NCI-H345 treated with DMSO at 0.1 percent for 48 hours (cell line): ENCODE results near the gene KIFC1.
A peak's percentile ranks its signal among the peaks of the same experiment; 100 is the strongest.

ENCODE experiments used
- DNase-seq: peaks from one replicate; lab custom pipeline; 2025; ENCODE audit not compliant: unreplicated experiment; lab: John Stamatoyannopoulos, UW

KIFC1 gene

GRCh38 chr6:33410050-33410710 lies 18.6 kb downstream of the KIFC1 start:
- peak; percentile 92 for DNase-seq

DNA sequence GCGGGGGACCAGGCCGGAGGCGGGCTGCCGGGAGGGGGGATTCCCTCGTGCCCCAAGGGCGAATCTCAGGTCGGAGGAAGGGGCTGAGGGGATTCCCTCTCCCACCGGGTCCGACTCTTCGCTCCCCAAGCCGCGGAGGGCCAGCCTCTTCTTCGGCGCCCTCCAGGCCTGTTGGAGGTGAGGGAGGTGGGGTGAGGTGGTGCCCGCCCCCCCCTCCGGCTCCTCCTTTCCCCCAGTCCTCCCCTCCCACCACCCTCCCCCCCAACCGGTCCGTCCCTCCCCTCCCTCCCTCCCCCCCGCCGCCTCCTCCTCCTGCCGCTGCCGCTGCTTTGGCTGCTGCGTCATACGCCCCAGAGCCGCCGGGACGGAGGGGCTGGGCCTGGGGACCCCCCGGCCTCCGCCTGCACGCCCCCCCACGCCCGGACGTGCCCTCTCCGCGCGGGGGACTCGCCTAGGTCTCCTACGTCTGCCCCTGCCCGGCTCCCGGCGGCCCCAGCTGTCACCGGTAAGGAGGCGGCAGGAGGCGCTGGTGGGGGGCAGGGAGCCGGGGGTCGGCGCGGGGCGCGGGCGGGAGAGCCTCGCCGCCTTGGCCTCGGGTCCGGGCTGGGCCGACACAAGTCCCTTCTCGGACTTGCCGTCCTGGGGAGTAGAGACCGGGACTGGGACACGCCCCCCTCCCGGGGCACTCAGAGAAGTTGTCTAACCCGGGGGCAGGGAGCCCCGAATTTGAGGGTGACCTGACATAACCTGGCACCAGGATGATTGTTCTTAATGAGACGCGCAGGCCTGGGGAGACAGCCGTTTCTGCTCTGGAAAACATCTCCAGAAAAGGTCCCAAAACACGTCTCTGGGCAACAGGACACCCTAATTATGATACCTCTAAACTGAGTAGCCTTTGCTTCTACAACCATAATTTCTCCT lies 19.3 kb downstream of the KIFC1 start, which contains the start of gene PHF1:
PHF1 (plus strand) TSS at position 304 of the 921 bp plus-strand sequence. CDS start 1,250 bp downstream, outside the sequence.
- DNase-seq: peak; percentile 87

DNA sequence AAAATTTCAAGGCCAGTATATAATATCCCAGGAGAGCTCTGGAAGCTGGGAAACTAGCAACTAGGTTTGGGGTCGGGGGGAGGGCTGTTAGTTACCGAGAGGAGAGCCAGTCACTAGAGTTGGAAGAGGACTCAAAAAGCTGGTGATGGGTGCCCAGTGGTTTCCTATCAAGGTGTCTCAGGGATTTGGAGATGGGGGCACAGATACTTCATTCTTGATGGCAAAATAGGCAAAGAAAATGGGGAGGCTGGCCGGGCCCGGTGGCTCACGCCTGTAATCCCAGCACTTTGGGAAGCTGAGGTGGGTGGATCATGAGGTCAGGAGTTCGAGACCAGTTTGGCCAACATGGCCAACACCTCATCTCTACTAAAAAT lies 20.0 kb downstream of the KIFC1 start:
- DNase-seq: no peak

GRCh38 chr6:33412140-33413009 lies 20.8 kb downstream of the KIFC1 start:
- no peak for DNase-seq

- no peak for DNase-seq
These were observed 21.9 kb downstream of the KIFC1 start for GRCh38 chr6:33413241-33414120.

GRCh38 chr6:33414592-33415271 lies 23.1 kb downstream of the KIFC1 start:
- no peak for DNase-seq

DNA sequence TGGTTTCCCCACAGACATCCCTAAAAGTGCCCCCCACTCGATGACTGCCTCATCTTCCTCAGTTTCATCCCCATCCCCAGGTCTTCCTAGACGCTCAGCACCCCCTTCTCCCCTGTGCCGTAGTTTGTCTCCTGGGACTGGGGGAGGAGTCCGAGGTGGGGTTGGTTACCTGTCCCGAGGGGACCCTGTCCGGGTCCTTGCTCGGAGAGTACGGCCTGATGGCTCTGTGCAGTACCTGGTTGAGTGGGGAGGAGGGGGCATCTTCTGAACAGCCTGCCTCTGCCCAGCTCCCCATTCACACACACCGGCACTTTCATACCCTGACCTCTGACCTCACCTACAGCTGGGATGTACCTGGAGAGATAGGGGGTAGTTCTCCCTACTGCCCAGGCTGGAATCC lies 24.2 kb downstream of the KIFC1 start:
- no peak for DNase-seq

DNA sequence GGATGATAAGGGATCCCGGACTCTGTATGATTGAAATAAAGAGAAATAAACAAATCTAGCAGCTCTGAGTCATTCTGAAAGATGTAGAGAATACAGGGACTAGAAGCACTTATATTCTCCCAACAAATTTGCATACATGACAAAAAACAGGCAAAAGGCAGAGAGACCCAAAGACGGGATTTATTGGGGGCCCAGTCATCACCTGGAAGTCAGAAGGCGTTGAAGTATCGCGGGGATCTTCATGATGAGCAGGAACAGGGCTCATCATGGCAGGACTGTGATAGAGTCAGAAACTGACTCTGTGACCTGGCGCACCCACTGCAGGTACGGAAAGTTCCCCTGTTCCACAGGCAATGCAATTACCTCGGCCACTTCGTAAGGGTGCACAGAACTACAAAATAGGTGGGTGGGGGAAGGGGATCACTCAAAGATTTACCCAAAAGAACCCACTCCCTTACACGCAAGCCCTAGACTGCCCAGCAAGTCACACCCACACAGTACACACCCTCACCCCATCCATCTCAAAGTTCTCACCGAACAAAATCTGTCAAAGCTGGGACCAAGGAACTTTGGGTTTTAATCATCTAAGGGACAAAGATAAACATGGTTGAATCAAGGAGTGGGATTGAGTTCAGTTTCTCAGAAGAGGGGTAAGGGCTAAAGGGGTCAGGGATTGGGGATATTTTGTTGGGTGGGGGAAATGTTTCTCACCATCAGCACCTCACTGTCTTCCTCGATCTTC lies 24.9 kb downstream of the KIFC1 start:
- DNase-seq: no peak

GRCh38 chr6:33417128-33417902 lies 25.7 kb downstream of the KIFC1 start:
- no peak for DNase-seq

DNA sequence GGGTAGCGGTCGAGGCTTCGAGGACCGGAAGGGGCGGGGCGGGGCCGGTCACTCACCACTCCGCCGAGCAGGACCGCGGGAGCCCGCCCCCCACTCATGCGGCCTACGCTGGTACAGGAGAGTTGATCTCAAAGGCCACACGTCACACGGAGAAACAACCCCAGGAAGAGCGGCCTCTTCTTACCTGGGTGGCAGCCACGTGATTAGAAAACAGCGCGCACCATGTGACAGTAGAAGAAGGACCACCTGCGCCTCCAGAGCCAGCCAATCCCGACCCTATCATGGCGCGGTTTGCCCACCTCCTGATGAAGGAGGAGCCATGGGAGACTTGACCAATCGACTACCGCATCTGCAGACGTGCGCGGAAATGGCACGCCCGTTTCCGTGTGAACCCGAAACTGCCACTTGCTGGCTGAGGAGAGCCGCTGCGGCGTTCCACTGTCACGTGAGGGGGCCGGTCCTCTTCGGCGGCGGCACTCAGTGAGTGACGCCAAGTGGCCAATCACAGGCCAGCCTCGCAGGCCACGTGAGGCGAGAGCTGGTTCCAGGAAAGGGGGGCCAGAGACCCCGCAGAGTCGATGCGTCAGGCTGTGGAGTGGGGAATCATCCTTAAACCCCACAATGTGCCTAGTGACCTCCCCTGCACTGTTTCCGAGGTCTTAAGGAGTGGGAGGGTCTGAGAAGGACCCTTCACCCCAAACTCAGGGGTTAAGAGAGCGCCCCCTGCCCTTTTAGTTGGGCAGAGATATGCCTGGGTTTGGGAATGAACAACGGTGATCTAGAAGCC lies 26.5 kb downstream of the KIFC1 start, which contains the start of gene CUTA:
CUTA (minus strand) TSS at position 205 of the 787 bp plus-strand sequence; CDS start at position 98, 107 bp downstream.
- DNase-seq: peak; percentile 98

DNA sequence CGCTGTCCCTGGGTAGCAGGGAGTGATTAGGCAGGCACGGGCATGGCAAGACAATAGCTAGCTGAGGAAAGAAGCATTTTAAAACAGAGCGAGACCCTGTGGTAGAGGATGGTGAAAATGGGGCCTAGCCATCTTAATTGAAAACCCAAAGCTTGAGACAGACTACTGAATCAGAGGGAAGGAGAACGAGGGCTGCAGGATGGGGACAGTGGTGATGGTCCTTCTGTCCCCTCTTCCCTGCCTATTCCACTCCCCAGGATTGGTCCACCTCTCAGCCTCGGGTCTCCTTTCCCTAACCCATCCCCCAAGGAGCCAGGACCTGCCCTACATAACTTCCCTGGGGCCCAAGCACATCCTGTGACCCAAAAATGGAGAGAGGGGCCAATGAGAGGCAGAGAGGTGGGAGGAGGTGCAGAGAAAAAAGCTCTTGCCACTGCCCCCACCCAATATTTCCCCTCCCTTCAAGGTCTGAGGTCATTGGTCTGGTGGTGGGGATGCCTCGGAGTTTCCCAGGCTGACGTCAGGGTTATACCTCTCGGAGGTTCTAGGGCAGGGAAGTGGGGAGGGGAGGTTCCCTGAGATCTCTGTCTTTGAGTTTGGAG lies 27.2 kb downstream of the KIFC1 start:
- DNase-seq: no peak

GRCh38 chr6:33419580-33420490 lies 28.2 kb downstream of the KIFC1 start, which contains the start of gene SYNGAP1:
Gene SYNGAP1 (plus strand): TSS chr6:33420065. CDS start chr6:33420265, 200 bp downstream.
- DNase-seq: no peak

DNA sequence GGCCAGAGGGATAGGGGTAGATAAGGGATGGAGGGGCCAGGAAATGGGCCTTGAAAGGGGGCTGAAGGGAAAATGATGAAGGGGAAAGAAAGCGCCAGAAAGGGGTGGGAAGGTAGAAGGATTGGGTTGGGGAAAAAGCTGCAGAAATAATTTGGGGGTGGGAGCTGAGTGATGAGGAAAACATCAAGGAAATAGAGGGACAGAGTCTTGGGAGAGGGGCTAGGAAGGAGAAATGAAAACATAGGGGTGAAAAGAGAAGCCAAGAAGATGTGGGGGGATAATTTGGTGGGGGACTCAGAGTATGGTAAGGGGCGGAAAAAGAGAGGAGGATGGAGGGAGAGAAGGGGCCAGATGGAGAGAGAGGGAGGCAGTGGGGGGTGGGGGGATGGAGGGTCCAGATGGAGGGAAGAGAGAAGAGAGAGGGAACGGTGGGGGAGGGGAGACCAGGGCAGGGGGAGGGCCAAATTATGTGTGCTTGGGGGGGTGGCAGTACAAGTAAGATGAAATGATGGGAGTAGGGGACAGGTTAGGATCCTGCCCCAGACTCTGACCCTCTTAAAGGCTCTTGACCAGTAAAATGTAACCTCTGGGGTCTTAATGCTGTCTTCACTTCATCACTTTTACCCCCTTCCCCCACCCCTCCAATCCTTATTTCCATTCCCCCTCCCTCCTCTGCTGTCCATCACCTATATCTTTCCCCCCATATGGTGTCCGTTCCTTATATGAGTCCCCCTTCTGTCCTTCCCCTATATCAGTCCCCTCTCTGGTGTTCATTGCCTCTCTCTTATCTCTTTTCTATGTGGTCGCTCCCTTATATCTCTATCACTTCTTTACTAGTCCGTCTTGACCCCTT lies 29.1 kb downstream of the KIFC1 start:
- DNase-seq: no peak

DNA sequence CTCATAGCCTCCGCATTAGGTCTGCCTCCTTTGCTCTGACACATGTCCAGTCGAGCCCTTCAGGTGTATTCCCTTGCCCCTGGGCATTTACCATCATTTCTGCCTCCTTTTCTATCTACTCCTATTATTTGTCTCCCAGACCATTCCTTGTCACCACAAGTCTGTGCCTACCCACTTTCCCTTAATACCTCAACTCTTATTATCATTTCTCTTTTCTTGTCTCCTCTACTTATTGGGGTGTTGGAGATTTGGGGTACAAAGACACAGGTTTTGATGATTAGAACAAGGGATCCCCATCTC lies 29.7 kb downstream of the KIFC1 start:
- DNase-seq: no peak

DNA sequence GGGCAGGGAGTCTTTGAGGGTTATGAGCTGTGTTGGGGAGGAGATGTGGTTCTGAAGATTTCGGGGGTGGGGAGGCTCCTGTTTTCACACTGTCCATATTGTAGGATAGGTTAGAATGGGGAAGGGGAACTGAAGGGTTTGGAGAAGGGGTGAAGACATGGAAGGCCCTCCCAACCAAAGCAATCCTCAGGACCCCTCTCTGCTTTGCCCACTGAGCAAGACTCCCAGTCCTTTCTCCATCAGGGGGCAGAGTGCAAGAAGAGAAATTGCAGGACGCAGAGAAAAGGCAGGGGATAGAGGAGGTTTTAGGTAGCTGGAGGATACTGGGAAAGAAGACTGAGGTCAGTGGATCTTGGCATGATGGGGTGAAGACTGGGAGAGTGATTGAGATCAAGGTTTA lies 32.2 kb downstream of the KIFC1 start:
- DNase-seq: no peak
